HCT116 (cell line): Measurements from ENCODE around the gene C10orf105. TPM values are rescaled to one million over a fixed set of nuclear protein-coding genes. Genes with fewer than 3 reads are reported as not detected.

Experiments
- ATAC-seq: fragments of 200-7000 bp; cut with Tn5 transposase; 2 replicates; pipeline ENCODE4 v1.9.1; 2020; ENCODE audit warnings: mild to moderate bottlenecking, moderate library complexity
- BruUV-seq: library from RNA; stranded (reverse); fragments of 400-500 nt; replicated peaks from 2 replicates; lab custom pipeline; 2021; lab: Mats Ljungman, UMichigan
- CTCF ChIA-PET: fragments of 300-600 bp; sonication (Branson Sonifier 250); formaldehyde crosslinking; loops from one replicate; lab custom pipeline; 2021; ENCODE audit warnings: antibody characterized with exemption; lab: Charles Lee
- POLR2A ChIA-PET: fragments of 300-600, 350-600 bp; sonication (Branson Sonifier 250); formaldehyde crosslinking; loops from one replicate; lab custom pipeline; 2021; ENCODE audit warnings: antibody characterized with exemption; lab: Charles Lee
- RAD21 ChIA-PET, 2 experiments: fragments of 300-600 bp; sonication (Branson Sonifier 250); formaldehyde crosslinking; loops; one replicate each; lab custom pipeline; 2023; ENCODE audit warnings: low total read pairs in 2 of 2; ENCODE audit not compliant: uncharacterized antibody in 2 of 2, unreplicated experiment in 2 of 2, low non-redundant PET in 1 of 2; lab: Charles Lee
- DNase-seq: peaks from one replicate; pipeline ENCODE4 v3.0.0-alpha.2; 2010; ENCODE audit warnings: low read depth, low spot score
- H2AFZ ChIP-seq: fragments of 200-600 bp; shearing (Covaris generic), sonication (generic); 2 replicates; pipeline ENCODE4 v1.6.1; 2017; ENCODE audit warnings: low read depth, mixed run types, mixed read lengths, antibody characterized with exemption, low read length; ENCODE audit not compliant: poor library complexity, severe bottlenecking
- H3K27ac ChIP-seq: 2 replicates; pipeline ENCODE4 v1.5.1; 2012; ENCODE audit warnings: low read depth, low read length
- H3K27me3 ChIP-seq: fragments of 200-600 bp; sonication (generic); 2 replicates; pipeline ENCODE4 v1.6.1; 2016; ENCODE audit warnings: mixed run types, low read length, mixed read lengths; ENCODE audit not compliant: insufficient read depth
- H3K36me3 ChIP-seq, 2 experiments: fragments of 200-500 bp in 1 of 2; fragments of 200-600 bp in 1 of 2; sonication (Bioruptor generic) in 1 of 2; sonication (generic) in 1 of 2; 2 replicates each; pipeline versions ENCODE4 v1.5.1 to v1.6.1; 2014 to 2016; ENCODE audit warnings: low read length in 2 of 2, inconsistent platforms in 1 of 2, mixed read lengths in 1 of 2, mixed run types in 1 of 2; ENCODE audit not compliant: insufficient read depth in 2 of 2, control insufficient read depth in 1 of 2
- H3K4me1 ChIP-seq, 2 experiments: fragments of 200-600 bp in 1 of 2; sonication (generic) in 1 of 2; 2 replicates each; pipeline versions ENCODE4 v1.5.1 to v1.6.1; 2012 to 2017; ENCODE audit warnings: low read length in 2 of 2, inconsistent platforms in 1 of 2, mild to moderate bottlenecking in 1 of 2, mixed read lengths in 1 of 2, mixed run types in 1 of 2, moderate library complexity in 1 of 2; ENCODE audit not compliant: insufficient read depth in 2 of 2, control insufficient read depth in 1 of 2
- H3K4me2 ChIP-seq: fragments of 200-600 bp; sonication (generic); 2 replicates; pipeline ENCODE4 v1.6.1; 2017; ENCODE audit warnings: mixed run types, low read length, mixed read lengths
- H3K4me3 ChIP-seq, 2 experiments: fragments of 200-600 bp in 1 of 2; sonication (generic) in 1 of 2; replicated peaks in 1 of 2; 2 replicates each; pipeline ENCODE4 v1.5.1; 2011 to 2016; ENCODE audit warnings: low read length in 2 of 2, control low read depth in 1 of 2, low read depth in 1 of 2, mild to moderate bottlenecking in 1 of 2, mixed read lengths in 1 of 2, mixed run types in 1 of 2
- H3K79me2 ChIP-seq: fragments of 200-600 bp; sonication (generic); 2 replicates; pipeline ENCODE4 v1.6.1; 2017; ENCODE audit warnings: mild to moderate bottlenecking, mixed run types, low read length, moderate library complexity, mixed read lengths; ENCODE audit not compliant: insufficient read depth
- H3K9ac ChIP-seq: fragments of 200-600 bp; sonication (generic); 2 replicates; pipeline ENCODE4 v1.6.1; 2016; ENCODE audit warnings: low read length, mixed read lengths
- H3K9me2 ChIP-seq: fragments of 200-600 bp; sonication (generic), shearing (Covaris generic); 2 replicates; pipeline ENCODE4 v1.6.1; 2017; ENCODE audit warnings: mixed run types, mild to moderate bottlenecking, moderate library complexity; ENCODE audit not compliant: insufficient read depth
- H3K9me3 ChIP-seq, 2 experiments: fragments of 200-500 bp in 1 of 2; fragments of 200-600 bp in 1 of 2; sonication (Bioruptor generic) in 1 of 2; sonication (generic) in 1 of 2; 2 replicates each; pipeline ENCODE4 v1.6.1; 2014 to 2017; ENCODE audit warnings: low read length in 2 of 2, mixed read lengths in 2 of 2, inconsistent platforms in 1 of 2, low read depth in 1 of 2, mild to moderate bottlenecking in 1 of 2, mixed run types in 1 of 2, moderate library complexity in 1 of 2; ENCODE audit not compliant: control insufficient read depth in 1 of 2, insufficient read depth in 1 of 2
- H4K20me1 ChIP-seq: fragments of 200-600 bp; sonication (generic), shearing (Covaris generic); 2 replicates; pipeline ENCODE4 v1.6.1; 2017; ENCODE audit warnings: mixed run types, mild to moderate bottlenecking, moderate library complexity; ENCODE audit not compliant: insufficient read depth
- EGR1 ChIP-seq: IDR thresholded peaks from 2 replicates; pipeline ENCODE4 v1.6.1; 2012; ENCODE audit warnings: low read depth
- EZH2 ChIP-seq: fragments of 200-600 bp; sonication (generic); IDR thresholded peaks from 2 replicates; pipeline ENCODE4 v1.6.1; 2017; ENCODE audit warnings: antibody characterized with exemption, mixed run types
- intact Hi-C: fragments of 100-400 bp; cut with micrococcal nuclease; formaldehyde crosslinking; loops from 2 replicates; pipeline ENCODE4 v1.10.0; 2022
- total RNA-seq: library from RNA; stranded (reverse); gene quantifications from one replicate; pipeline ENCODE4 v1.2.1, GENCODE V29; 2021; ENCODE audit not compliant: unreplicated experiment
- TF ChIP-seq, protein P1 (sequence below): IDR thresholded peaks from 2 replicates; pipeline ENCODE4 v1.6.1; 2012
- TF ChIP-seq, protein P2 (sequence below): IDR thresholded peaks from 2 replicates; pipeline ENCODE4 v1.6.1; 2012; ENCODE audit warnings: low read depth

C10orf105 gene
- total RNA-seq, 1 experiment from 2014 or later = not detected

- Histone ChIP-seq H3K27ac (no peak overlapping the region), H2AFZ (no peak overlapping the region), H3K4me3 (no peak overlapping the region), H3K4me1 (peaks cover 5 to 19% of the 10 kb centered on the region in 2 experiments; a peak in 3 of 4 replicates), H3K9me2 (no peaks in the 10 kb centered on the region), H4K20me1 (no peaks in the 10 kb centered on the region), H3K9ac (no peak overlapping the region), H3K9me3 (no peaks in the 10 kb centered on the region), H3K79me2 (no peaks in the 10 kb centered on the region), H3K4me2 (no peak overlapping the region), H3K36me3 (no peaks in the 10 kb centered on the region), H3K27me3 (no peaks in the 10 kb centered on the region)
- POLR2A ChIA-PET = no interaction called here
- RAD21 ChIA-PET = no interaction called here
- no peak for TF ChIP-seq EZH2
- TF ChIP-seq, protein P1, sequence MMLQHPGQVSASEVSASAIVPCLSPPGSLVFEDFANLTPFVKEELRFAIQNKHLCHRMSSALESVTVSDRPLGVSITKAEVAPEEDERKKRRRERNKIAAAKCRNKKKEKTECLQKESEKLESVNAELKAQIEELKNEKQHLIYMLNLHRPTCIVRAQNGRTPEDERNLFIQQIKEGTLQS = no peak
- no peak for TF ChIP-seq EGR1
- TF ChIP-seq, protein P2, sequence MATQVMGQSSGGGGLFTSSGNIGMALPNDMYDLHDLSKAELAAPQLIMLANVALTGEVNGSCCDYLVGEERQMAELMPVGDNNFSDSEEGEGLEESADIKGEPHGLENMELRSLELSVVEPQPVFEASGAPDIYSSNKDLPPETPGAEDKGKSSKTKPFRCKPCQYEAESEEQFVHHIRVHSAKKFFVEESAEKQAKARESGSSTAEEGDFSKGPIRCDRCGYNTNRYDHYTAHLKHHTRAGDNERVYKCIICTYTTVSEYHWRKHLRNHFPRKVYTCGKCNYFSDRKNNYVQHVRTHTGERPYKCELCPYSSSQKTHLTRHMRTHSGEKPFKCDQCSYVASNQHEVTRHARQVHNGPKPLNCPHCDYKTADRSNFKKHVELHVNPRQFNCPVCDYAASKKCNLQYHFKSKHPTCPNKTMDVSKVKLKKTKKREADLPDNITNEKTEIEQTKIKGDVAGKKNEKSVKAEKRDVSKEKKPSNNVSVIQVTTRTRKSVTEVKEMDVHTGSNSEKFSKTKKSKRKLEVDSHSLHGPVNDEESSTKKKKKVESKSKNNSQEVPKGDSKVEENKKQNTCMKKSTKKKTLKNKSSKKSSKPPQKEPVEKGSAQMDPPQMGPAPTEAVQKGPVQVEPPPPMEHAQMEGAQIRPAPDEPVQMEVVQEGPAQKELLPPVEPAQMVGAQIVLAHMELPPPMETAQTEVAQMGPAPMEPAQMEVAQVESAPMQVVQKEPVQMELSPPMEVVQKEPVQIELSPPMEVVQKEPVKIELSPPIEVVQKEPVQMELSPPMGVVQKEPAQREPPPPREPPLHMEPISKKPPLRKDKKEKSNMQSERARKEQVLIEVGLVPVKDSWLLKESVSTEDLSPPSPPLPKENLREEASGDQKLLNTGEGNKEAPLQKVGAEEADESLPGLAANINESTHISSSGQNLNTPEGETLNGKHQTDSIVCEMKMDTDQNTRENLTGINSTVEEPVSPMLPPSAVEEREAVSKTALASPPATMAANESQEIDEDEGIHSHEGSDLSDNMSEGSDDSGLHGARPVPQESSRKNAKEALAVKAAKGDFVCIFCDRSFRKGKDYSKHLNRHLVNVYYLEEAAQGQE = no peak
- ATAC-seq = no peak
- CTCF ChIA-PET = interaction anchor here (0.8 kb wide), 1 partner anchor 28 kb away, joined by 3 read pairs; the partner anchor contains the start of gene VSIR
- BruUV-seq = no TSS peak
- DNase-seq = no peak
- intact Hi-C loops = no loop called here
Measured at GRCh38 chr10:71745664-71746250, 26.2 kb upstream of the C10orf105 start.
